HL-60 (cell line): Measurements from ENCODE around the gene MAP3K8.

Experiments used
- GABPA ChIP-seq: IDR thresholded peaks from 2 replicates; pipeline ENCODE4 v1.6.1; 2012; ENCODE audit warnings: low read depth
- POLR2AphosphoS5 ChIP-seq: IDR thresholded peaks from 2 replicates; pipeline ENCODE4 v1.6.1; 2012; ENCODE audit warnings: low read depth
- SPI1 ChIP-seq: IDR thresholded peaks from 2 replicates; pipeline ENCODE4 v1.6.1; 2012; ENCODE audit warnings: low read depth, mild to moderate bottlenecking, borderline replicate concordance
- TF ChIP-seq, protein P1 (sequence below): IDR thresholded peaks from one replicate; pipeline ENCODE4 v1.5.1; 2011; ENCODE audit warnings: low read length, control low read depth, inconsistent platforms; ENCODE audit not compliant: insufficient read depth
- TF ChIP-seq, protein P2 (sequence below): IDR thresholded peaks from 2 replicates; pipeline ENCODE4 v1.6.1; 2012; ENCODE audit warnings: low read depth; ENCODE audit not compliant: insufficient replicate concordance

DNA sequence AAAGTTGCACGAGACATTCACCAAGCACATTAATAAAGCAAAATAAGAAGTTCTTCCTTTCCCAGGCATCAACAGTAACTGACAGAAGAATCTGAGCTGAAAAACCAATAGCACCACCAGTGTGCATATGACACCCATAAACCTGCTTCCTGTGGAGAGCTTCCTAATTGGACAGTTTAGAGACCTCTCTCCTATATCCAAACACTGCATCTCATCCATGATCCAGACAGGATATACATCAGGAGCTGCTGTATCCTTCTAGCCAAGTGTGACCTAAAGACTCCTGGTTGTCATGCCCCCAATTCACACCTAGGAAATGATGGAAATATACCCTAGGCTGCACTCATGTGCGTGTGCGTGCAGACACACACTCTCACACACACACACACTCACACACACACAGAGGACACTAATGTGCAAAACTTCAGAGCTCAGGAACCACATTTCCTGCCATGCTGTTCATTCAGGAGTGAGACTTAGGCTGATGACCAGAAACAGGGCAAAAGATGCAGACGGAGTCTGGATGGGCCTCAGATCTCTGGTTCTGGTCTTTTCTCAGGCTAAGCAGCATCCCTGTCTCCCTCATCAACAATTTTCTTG, 58.0 kb downstream of the MAP3K8 start:
- TF ChIP-seq, protein P1, sequence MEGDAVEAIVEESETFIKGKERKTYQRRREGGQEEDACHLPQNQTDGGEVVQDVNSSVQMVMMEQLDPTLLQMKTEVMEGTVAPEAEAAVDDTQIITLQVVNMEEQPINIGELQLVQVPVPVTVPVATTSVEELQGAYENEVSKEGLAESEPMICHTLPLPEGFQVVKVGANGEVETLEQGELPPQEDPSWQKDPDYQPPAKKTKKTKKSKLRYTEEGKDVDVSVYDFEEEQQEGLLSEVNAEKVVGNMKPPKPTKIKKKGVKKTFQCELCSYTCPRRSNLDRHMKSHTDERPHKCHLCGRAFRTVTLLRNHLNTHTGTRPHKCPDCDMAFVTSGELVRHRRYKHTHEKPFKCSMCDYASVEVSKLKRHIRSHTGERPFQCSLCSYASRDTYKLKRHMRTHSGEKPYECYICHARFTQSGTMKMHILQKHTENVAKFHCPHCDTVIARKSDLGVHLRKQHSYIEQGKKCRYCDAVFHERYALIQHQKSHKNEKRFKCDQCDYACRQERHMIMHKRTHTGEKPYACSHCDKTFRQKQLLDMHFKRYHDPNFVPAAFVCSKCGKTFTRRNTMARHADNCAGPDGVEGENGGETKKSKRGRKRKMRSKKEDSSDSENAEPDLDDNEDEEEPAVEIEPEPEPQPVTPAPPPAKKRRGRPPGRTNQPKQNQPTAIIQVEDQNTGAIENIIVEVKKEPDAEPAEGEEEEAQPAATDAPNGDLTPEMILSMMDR = no peak
- TF ChIP-seq GABPA = no peak
- no peak for TF ChIP-seq POLR2AphosphoS5
- TF ChIP-seq SPI1 = no peak
- TF ChIP-seq, protein P2, sequence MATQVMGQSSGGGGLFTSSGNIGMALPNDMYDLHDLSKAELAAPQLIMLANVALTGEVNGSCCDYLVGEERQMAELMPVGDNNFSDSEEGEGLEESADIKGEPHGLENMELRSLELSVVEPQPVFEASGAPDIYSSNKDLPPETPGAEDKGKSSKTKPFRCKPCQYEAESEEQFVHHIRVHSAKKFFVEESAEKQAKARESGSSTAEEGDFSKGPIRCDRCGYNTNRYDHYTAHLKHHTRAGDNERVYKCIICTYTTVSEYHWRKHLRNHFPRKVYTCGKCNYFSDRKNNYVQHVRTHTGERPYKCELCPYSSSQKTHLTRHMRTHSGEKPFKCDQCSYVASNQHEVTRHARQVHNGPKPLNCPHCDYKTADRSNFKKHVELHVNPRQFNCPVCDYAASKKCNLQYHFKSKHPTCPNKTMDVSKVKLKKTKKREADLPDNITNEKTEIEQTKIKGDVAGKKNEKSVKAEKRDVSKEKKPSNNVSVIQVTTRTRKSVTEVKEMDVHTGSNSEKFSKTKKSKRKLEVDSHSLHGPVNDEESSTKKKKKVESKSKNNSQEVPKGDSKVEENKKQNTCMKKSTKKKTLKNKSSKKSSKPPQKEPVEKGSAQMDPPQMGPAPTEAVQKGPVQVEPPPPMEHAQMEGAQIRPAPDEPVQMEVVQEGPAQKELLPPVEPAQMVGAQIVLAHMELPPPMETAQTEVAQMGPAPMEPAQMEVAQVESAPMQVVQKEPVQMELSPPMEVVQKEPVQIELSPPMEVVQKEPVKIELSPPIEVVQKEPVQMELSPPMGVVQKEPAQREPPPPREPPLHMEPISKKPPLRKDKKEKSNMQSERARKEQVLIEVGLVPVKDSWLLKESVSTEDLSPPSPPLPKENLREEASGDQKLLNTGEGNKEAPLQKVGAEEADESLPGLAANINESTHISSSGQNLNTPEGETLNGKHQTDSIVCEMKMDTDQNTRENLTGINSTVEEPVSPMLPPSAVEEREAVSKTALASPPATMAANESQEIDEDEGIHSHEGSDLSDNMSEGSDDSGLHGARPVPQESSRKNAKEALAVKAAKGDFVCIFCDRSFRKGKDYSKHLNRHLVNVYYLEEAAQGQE = no peak
